Endothelial cell of umbilical vein (primary cell): ENCODE results near the gene RANBP1.

Source experiments
- POLR2A ChIP-seq: IDR thresholded peaks from 2 replicates; pipeline ENCODE4 v1.6.1; 2012; ENCODE audit warnings: low read depth, mild to moderate bottlenecking, control low read depth, low read length
- TF ChIP-seq, protein P1 (sequence below), 2 donors: IDR thresholded peaks; 1 replicate in 1 of 2; 2 replicates in 1 of 2; pipeline ENCODE4 v1.5.1; 2011; ENCODE audit warnings: low read length in 2 of 2, mild to moderate bottlenecking in 2 of 2, moderate library complexity in 2 of 2, control low read depth in 1 of 2, inconsistent platforms in 1 of 2, low read depth in 1 of 2; ENCODE audit not compliant: insufficient read depth in 1 of 2; ENCODE audit errors: extremely low read depth in 1 of 2

DNA sequence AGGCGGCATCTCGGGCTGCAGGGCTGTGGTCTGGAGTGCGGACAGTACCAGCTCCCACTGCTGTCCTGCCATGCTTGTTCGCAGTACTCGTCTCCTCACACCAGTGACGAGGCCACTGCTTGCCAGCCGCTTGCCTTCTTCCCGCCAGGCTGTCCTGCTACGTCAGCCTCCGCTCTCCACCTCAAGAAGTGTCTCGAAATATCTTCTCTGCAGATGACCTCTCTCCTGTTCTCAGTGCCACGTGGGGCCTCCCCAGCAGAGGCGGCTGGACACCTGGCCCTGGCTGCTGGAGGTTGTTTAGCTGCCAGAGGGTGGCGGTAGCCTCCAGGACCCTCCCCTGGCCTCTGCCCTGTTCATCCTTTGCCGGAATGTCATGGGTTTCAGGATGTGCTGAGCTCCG, 38.0 kb downstream of the RANBP1 start:
- TF ChIP-seq, protein P1, sequence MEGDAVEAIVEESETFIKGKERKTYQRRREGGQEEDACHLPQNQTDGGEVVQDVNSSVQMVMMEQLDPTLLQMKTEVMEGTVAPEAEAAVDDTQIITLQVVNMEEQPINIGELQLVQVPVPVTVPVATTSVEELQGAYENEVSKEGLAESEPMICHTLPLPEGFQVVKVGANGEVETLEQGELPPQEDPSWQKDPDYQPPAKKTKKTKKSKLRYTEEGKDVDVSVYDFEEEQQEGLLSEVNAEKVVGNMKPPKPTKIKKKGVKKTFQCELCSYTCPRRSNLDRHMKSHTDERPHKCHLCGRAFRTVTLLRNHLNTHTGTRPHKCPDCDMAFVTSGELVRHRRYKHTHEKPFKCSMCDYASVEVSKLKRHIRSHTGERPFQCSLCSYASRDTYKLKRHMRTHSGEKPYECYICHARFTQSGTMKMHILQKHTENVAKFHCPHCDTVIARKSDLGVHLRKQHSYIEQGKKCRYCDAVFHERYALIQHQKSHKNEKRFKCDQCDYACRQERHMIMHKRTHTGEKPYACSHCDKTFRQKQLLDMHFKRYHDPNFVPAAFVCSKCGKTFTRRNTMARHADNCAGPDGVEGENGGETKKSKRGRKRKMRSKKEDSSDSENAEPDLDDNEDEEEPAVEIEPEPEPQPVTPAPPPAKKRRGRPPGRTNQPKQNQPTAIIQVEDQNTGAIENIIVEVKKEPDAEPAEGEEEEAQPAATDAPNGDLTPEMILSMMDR (IDR thresholded peaks at IDR 0.05; ENCODE audit: extremely low read depth in 1 of 2, insufficient read depth in 1 of 2, low read depth in 1 of 2, low read length in 2 of 2) = no peak
- TF ChIP-seq POLR2A = no peak
